ENCODE measurements around the gene TRAP1.

DNA sequence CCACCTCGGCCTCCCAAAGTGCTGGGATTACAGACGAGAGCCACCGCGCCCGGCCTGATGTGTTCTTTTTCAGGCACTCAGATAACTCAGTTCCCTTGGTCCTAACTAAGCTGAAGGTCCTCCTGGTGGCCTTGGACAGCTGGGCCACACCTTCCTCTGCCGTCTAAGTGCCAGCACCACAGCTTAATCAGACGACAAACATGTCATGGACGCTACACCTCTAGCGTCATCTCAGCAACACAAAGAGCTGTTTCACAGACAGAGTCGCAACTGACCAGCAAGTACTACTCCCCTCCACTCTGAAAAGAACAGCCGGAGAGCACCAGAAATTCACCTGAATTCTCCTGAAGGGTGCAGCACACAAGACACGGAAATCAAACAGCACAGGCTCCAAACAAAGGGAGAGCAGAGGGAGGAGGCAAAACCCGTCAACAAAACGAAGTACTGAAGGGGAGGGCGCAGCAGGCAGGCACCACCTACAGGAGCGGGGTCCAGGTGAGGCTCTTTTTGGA lies 4.4 kb downstream of the TRAP1 start:
- TF ChIP-seq, protein P1, sequence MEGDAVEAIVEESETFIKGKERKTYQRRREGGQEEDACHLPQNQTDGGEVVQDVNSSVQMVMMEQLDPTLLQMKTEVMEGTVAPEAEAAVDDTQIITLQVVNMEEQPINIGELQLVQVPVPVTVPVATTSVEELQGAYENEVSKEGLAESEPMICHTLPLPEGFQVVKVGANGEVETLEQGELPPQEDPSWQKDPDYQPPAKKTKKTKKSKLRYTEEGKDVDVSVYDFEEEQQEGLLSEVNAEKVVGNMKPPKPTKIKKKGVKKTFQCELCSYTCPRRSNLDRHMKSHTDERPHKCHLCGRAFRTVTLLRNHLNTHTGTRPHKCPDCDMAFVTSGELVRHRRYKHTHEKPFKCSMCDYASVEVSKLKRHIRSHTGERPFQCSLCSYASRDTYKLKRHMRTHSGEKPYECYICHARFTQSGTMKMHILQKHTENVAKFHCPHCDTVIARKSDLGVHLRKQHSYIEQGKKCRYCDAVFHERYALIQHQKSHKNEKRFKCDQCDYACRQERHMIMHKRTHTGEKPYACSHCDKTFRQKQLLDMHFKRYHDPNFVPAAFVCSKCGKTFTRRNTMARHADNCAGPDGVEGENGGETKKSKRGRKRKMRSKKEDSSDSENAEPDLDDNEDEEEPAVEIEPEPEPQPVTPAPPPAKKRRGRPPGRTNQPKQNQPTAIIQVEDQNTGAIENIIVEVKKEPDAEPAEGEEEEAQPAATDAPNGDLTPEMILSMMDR (IDR thresholded peaks at IDR 0.05), result no peak
- TF ChIP-seq POLR2AphosphoS5 (IDR thresholded peaks at IDR 0.05), result no peak

Measured in suprapubic skin (tissue), 3 donors.